IPS DF 6.9 (cell line): ENCODE data around the gene P2RY13.

Source experiments
- DNase-seq: peaks from one replicate; pipeline ENCODE4 v3.0.0-alpha.2; 2013; ENCODE audit warnings: low read depth, low spot score
- H3K27ac ChIP-seq: one replicate; pipeline ENCODE4 v1.5.1; 2013; ENCODE audit warnings: low read length, control low read depth
- H3K27me3 ChIP-seq: 2 replicates; pipeline ENCODE4 v1.6.1; 2013; ENCODE audit warnings: mild to moderate bottlenecking, low read length; ENCODE audit not compliant: control insufficient read depth, insufficient read depth
- H3K36me3 ChIP-seq: 2 replicates; pipeline ENCODE4 v1.6.1; 2013; ENCODE audit warnings: low read length; ENCODE audit not compliant: control insufficient read depth, insufficient read depth
- H3K4me1 ChIP-seq: 2 replicates; pipeline ENCODE4 v1.6.1; 2013; ENCODE audit warnings: low read length; ENCODE audit not compliant: control insufficient read depth, insufficient read depth
- H3K4me3 ChIP-seq: 2 replicates; pipeline ENCODE4 v1.5.1; 2013; ENCODE audit warnings: mild to moderate bottlenecking, low read length
- H3K9me3 ChIP-seq: 2 replicates; pipeline ENCODE4 v1.6.1; 2013; ENCODE audit warnings: low read length, inconsistent platforms; ENCODE audit not compliant: control insufficient read depth, insufficient read depth
- WGBS: extraction: QIAGEN DNeasy Blood & Tissue Kit; methylation state at CpG from one replicate; pipeline ENCODE4 v1.1.7; 2013; ENCODE audit warnings: mixed read lengths, missing lambda C conversion rate; ENCODE audit not compliant: insufficient read length, insufficient coverage; 5-methylcytosine and 5-hydroxymethylcytosine counted together

P2RY13 gene

GRCh38 chr3:151321526-151321925, 7.8 kb downstream of the P2RY13 start:
- H3K4me1 ChIP-seq = peaks cover 2% of the 10 kb centered on the region
- no peaks in the 10 kb centered on the region for H3K9me3 ChIP-seq
- H3K36me3 ChIP-seq = no peaks in the 10 kb centered on the region
- DNase-seq = no peak
- H3K27ac ChIP-seq = no peak overlapping the region
- no peak overlapping the region for H3K4me3 ChIP-seq
- no peaks in the 10 kb centered on the region for H3K27me3 ChIP-seq
- no CpG with 5 or more reads among the region's 1 CpG for WGBS

DNA sequence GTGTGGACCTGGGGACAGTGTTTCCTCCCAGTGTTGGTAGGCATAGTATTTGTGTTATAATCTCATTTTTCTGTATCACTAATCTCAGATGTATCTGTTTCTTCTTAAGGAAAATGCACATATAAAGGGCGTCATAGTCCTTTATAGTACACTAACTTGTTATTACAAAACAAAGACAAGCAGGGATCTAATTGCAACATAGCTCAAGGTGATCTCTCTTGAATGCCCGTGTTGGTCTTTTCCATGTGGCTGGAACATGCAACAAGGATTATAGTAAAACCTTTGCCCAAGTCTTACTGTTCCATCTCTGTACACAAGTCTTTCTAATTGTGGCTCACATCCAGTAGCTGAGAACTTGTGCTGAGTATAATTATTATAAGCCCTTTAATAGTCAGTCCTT, 9.2 kb downstream of the P2RY13 start:
- Histone ChIP-seq H3K4me3 (no peak overlapping the region), H3K4me1 (peaks cover 2% of the 10 kb centered on the region), H3K27me3 (no peaks in the 10 kb centered on the region), H3K36me3 (no peaks in the 10 kb centered on the region), H3K27ac (no peak overlapping the region), H3K9me3 (no peaks in the 10 kb centered on the region)
- no CpG with 5 or more reads among the region's 2 CpGs for WGBS
- DNase-seq = no peak

- no peaks in the 10 kb centered on the region for H3K9me3 ChIP-seq
- H3K27ac ChIP-seq = no peak overlapping the region
- DNase-seq = no peak
- no peaks in the 10 kb centered on the region for H3K36me3 ChIP-seq
- H3K4me3 ChIP-seq = no peak overlapping the region
- H3K27me3 ChIP-seq = no peaks in the 10 kb centered on the region
- H3K4me1 ChIP-seq = peaks cover 2% of the 10 kb centered on the region
- no CpG with 5 or more reads among the region's 4 CpGs for WGBS
These were observed 9.7 kb downstream of the P2RY13 start for GRCh38 chr3:151319628-151320027.

GRCh38 chr3:151318991-151319390, 10.4 kb downstream of the P2RY13 start:
- Histone ChIP-seq H3K27ac (no peak overlapping the region), H3K9me3 (no peaks in the 10 kb centered on the region), H3K4me3 (no peak overlapping the region), H3K4me1 (peaks cover 2% of the 10 kb centered on the region), H3K36me3 (no peaks in the 10 kb centered on the region), H3K27me3 (no peaks in the 10 kb centered on the region)
- no peak for DNase-seq
- no CpG with 5 or more reads among the region's 7 CpGs for WGBS

DNA sequence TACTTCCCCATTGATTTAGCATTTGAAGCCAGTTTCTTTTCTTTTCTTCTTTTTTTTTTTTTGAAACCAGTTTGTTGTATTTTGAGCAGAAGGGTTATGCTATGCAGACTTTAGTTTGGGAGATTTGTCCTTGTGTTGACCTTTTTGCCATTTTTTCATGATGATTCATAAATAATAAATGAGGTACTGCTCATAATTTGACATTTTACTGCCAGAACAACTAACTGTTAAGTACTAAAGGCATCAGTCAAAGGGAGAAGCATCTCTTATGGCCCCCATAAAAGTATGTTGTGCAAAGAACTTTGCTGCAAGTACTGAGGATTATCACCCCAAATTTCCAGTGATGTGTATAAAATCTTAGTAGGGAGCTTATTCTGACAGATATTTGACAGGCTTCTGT, 11.0 kb downstream of the P2RY13 start:
- peaks cover 2% of the 10 kb centered on the region for H3K4me1 ChIP-seq
- H3K4me3 ChIP-seq = no peak overlapping the region
- no peak overlapping the region for H3K27ac ChIP-seq
- no peaks in the 10 kb centered on the region for H3K27me3 ChIP-seq
- DNase-seq = no peak
- H3K36me3 ChIP-seq = no peaks in the 10 kb centered on the region
- H3K9me3 ChIP-seq = no peaks in the 10 kb centered on the region

GRCh38 chr3:151316267-151316991, 12.9 kb downstream of the P2RY13 start, which contains the start of gene GPR87:
Gene GPR87, minus strand, starts transcription at chr3:151316820. Its CDS starts 16,720 bp downstream, at chr3:151300100.
- no peak within 1 kb of the TSS for H3K4me3 ChIP-seq
- no peaks in the 10 kb centered on the region for H3K9me3 ChIP-seq
- WGBS = no CpG with 5 or more reads among the region's 7 CpGs
- H3K36me3 ChIP-seq = no peaks in the 10 kb centered on the region
- H3K27me3 ChIP-seq = no peaks in the 10 kb centered on the region
- DNase-seq = no peak
- H3K27ac ChIP-seq = no peak within 1 kb of the TSS
- H3K4me1 ChIP-seq = peaks cover 2% of the 10 kb centered on the region

- no peaks in the 10 kb centered on the region for H3K9me3 ChIP-seq
- H3K36me3 ChIP-seq = no peaks in the 10 kb centered on the region
- no peak overlapping the region for H3K4me3 ChIP-seq
- no peaks in the 10 kb centered on the region for H3K27me3 ChIP-seq
- WGBS = no CpG with 5 or more reads among the region's 2 CpGs
- H3K27ac ChIP-seq = no peak overlapping the region
- H3K4me1 ChIP-seq = peaks cover 2% of the 10 kb centered on the region
- DNase-seq = no peak
These were observed 13.5 kb downstream of the P2RY13 start for GRCh38 chr3:151315846-151316245.

DNA sequence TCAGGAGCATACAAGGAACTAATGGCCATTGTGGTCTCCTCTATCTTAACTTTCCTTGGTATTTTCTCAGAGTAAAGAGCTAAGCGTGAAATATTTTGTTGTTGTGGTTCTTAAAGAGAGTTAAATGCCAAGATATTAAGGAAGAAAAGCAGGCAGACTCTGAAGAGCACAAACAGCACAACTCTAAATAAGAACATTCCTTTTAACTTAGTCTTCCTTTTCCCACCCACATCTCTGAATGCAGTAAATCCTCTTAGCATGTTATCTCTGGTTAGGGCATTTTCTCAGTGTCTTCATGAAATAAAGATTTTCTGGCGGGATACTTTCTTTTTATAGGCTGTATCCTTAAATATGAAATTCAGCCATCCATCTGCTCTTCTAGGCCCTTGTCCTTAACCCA, 14.2 kb downstream of the P2RY13 start:
- Histone ChIP-seq H3K36me3 (no peaks in the 10 kb centered on the region), H3K4me3 (no peak overlapping the region), H3K27me3 (no peaks in the 10 kb centered on the region), H3K9me3 (no peaks in the 10 kb centered on the region), H3K27ac (no peak overlapping the region), H3K4me1 (peaks cover 2% of the 10 kb centered on the region)
- DNase-seq = no peak
- no CpG with 5 or more reads among the region's 2 CpGs for WGBS

GRCh38 chr3:151314593-151314992, 14.8 kb downstream of the P2RY13 start:
- Histone ChIP-seq H3K27me3 (no peaks in the 10 kb centered on the region), H3K4me3 (no peak overlapping the region), H3K9me3 (no peaks in the 10 kb centered on the region), H3K27ac (no peak overlapping the region), H3K36me3 (no peaks in the 10 kb centered on the region), H3K4me1 (peaks cover 2% of the 10 kb centered on the region)
- WGBS = no CpG with 5 or more reads among the region's 5 CpGs
- DNase-seq = no peak

GRCh38 chr3:151314137-151314536, 15.2 kb downstream of the P2RY13 start:
- no peak overlapping the region for H3K4me3 ChIP-seq
- no peaks in the 10 kb centered on the region for H3K27me3 ChIP-seq
- H3K9me3 ChIP-seq = no peaks in the 10 kb centered on the region
- whole genome bisulfite sequencing = no CpG with 5 or more reads among the region's 2 CpGs
- H3K27ac ChIP-seq = no peak overlapping the region
- no peaks in the 10 kb centered on the region for H3K36me3 ChIP-seq
- DNase-seq = no peak
- H3K4me1 ChIP-seq = peaks cover 2% of the 10 kb centered on the region

DNA sequence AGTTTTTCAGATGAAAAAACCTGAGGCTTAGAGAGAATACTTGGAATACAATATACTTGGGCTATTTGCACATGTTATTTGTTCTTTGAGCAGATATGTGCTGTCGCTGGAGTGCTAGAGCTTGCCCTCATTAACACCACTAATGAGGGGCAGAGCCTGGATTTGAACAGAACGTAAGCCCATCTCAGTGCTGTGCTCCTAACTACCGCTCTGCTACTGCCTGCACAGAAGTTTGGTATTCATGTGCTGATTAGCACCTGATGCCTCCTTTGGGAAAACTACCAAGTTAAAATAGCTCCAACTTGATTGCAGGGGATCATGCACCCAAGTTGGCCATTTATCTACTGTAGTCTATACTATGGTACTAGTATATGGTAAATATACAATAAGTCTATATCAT, 16.4 kb downstream of the P2RY13 start:
- peaks cover 2% of the 10 kb centered on the region for H3K4me1 ChIP-seq
- DNase-seq = no peak
- WGBS = no CpG with 5 or more reads among the region's 3 CpGs

More for the DNA sequence above, 16.4 kb downstream of the P2RY13 start:
- H3K4me3 ChIP-seq = no peak overlapping the region
- H3K27me3 ChIP-seq = no peaks in the 10 kb centered on the region
- H3K9me3 ChIP-seq = no peaks in the 10 kb centered on the region
- H3K27ac ChIP-seq = no peak overlapping the region
- H3K36me3 ChIP-seq = no peaks in the 10 kb centered on the region
